CD14-positive monocyte (primary cell): ENCODE data around the gene PACSIN1. TPM values are rescaled to one million over a fixed set of nuclear protein-coding genes. Genes with fewer than 3 reads are reported as not detected.

Source experiments
- DNase-seq, 3 donors: peaks; one replicate each; pipeline ENCODE4 v3.0.0-alpha.2; 2011 to 2022
- H2AFZ ChIP-seq: 2 replicates; pipeline ENCODE4 v1.6.0; 2012; ENCODE audit warnings: mild to moderate bottlenecking, low read depth, low read length, inconsistent platforms; ENCODE audit not compliant: insufficient read depth, poor library complexity, severe bottlenecking
- H3K27ac ChIP-seq, 2 donors: 1 replicate in 1 of 2; 2 replicates in 1 of 2; pipeline ENCODE4 v1.5.1; 2012 to 2013; ENCODE audit warnings: low read length in 2 of 2, control low read depth in 1 of 2, inconsistent platforms in 1 of 2, low read depth in 1 of 2, mild to moderate bottlenecking in 1 of 2
- H3K27me3 ChIP-seq, 2 donors: one replicate each; pipeline versions ENCODE4 v1.6.0 to v1.6.1; 2011 to 2013; ENCODE audit warnings: low read length in 2 of 2; ENCODE audit not compliant: control insufficient read depth in 2 of 2, insufficient read depth in 2 of 2
- H3K36me3 ChIP-seq, 2 donors: replicated peaks in 1 of 2; 1 replicate in 1 of 2; 2 replicates in 1 of 2; pipeline versions ENCODE4 v1.5.1 to v1.6.1; 2012 to 2013; ENCODE audit warnings: low read length in 2 of 2, control low read depth in 1 of 2, inconsistent platforms in 1 of 2, mild to moderate bottlenecking in 1 of 2; ENCODE audit not compliant: insufficient read depth in 2 of 2, control insufficient read depth in 1 of 2
- H3K4me1 ChIP-seq, 2 donors: 1 replicate in 1 of 2; 2 replicates in 1 of 2; pipeline versions ENCODE4 v1.5.1 to v1.6.1; 2012 to 2013; ENCODE audit warnings: low read length in 2 of 2, control low read depth in 1 of 2, inconsistent platforms in 1 of 2, mild to moderate bottlenecking in 1 of 2, moderate library complexity in 1 of 2; ENCODE audit not compliant: insufficient read depth in 2 of 2, control insufficient read depth in 1 of 2
- H3K4me2 ChIP-seq: replicated peaks from 2 replicates; pipeline ENCODE3; 2012; ENCODE audit warnings: low read length, moderate library complexity, mild to moderate bottlenecking; ENCODE audit not compliant: poor library complexity, severe bottlenecking; ENCODE audit errors: extremely low read depth
- H3K4me3 ChIP-seq, 3 experiments: fragments of 200-600 bp in 1 of 3; sonication (generic) in 1 of 3; replicated peaks in 1 of 3; 1 replicate in 2 of 3; 2 replicates in 1 of 3; pipeline ENCODE4 v1.5.1; 2011 to 2013; ENCODE audit warnings: low read length in 3 of 3, mild to moderate bottlenecking in 3 of 3, control low read depth in 2 of 3, low read depth in 2 of 3, inconsistent platforms in 1 of 3, moderate library complexity in 1 of 3
- H3K79me2 ChIP-seq: 2 replicates; pipeline ENCODE4 v1.6.0; 2012; ENCODE audit warnings: mild to moderate bottlenecking, control low read depth, inconsistent platforms, low read length, moderate library complexity; ENCODE audit not compliant: insufficient read depth
- H3K9ac ChIP-seq: 2 replicates; pipeline ENCODE4 v1.6.0; 2017; ENCODE audit warnings: low read length, mild to moderate bottlenecking; ENCODE audit not compliant: insufficient read depth, poor library complexity, severe bottlenecking
- H3K9me3 ChIP-seq, 2 donors: replicated peaks in 1 of 2; 1 replicate in 1 of 2; 2 replicates in 1 of 2; pipeline versions ENCODE4 v1.5.1 to v1.6.1; 2012 to 2013; ENCODE audit warnings: low read length in 2 of 2, control low read depth in 1 of 2; ENCODE audit not compliant: control insufficient read depth in 1 of 2, insufficient read depth in 1 of 2
- H4K20me1 ChIP-seq: 2 replicates; pipeline ENCODE4 v1.6.0; 2012; ENCODE audit warnings: mild to moderate bottlenecking, low read length, control low read depth, moderate library complexity; ENCODE audit not compliant: insufficient read depth
- H3K27ac Mint-ChIP-seq, 7 donors: one replicate each; pipeline ENCODE4 v1.8.0; 2020; ENCODE audit warnings: mild to moderate bottlenecking in 7 of 7, mixed read lengths in 7 of 7, moderate library complexity in 6 of 7, inconsistent platforms in 2 of 7
- H3K27me3 Mint-ChIP-seq, 3 donors: one replicate each; pipeline ENCODE4 v1.8.0; 2021 to 2022; ENCODE audit warnings: low read depth in 3 of 3, mild to moderate bottlenecking in 3 of 3, mixed read lengths in 3 of 3, moderate library complexity in 3 of 3, inconsistent platforms in 1 of 3
- H3K36me3 Mint-ChIP-seq, 2 donors: one replicate each; pipeline ENCODE4 v1.8.0; 2020; ENCODE audit warnings: mixed read lengths in 2 of 2, inconsistent platforms in 1 of 2, mild to moderate bottlenecking in 1 of 2
- H3K4me1 Mint-ChIP-seq: one replicate; pipeline ENCODE4 v1.8.0; 2020; ENCODE audit warnings: mild to moderate bottlenecking, mixed read lengths
- H3K4me3 Mint-ChIP-seq, 2 donors: one replicate each; pipeline ENCODE4 v1.8.0; 2020; ENCODE audit warnings: mild to moderate bottlenecking in 2 of 2, mixed read lengths in 2 of 2, moderate library complexity in 1 of 2
- H3K9me3 Mint-ChIP-seq, 7 donors: one replicate each; pipeline ENCODE4 v1.8.0; 2020 to 2022; ENCODE audit warnings: mixed read lengths in 7 of 7, mild to moderate bottlenecking in 6 of 7, moderate library complexity in 6 of 7, inconsistent platforms in 2 of 7
- CTCF ChIP-seq: fragments of 200-600 bp; IDR thresholded peaks from one replicate; pipeline ENCODE4 v1.8.0; 2022; ENCODE audit warnings: antibody characterized with exemption, mild to moderate bottlenecking
- WGBS: methylation state at CpG from one replicate; pipeline ENCODE4 v1.1.5; 2013; ENCODE audit warnings: missing lambda C conversion rate; ENCODE audit not compliant: insufficient coverage; 5-methylcytosine and 5-hydroxymethylcytosine counted together
- intact Hi-C, 2 donors: fragments of 100-400 bp; cut with micrococcal nuclease; formaldehyde crosslinking; loops; one replicate each; pipeline versions ENCODE4 v1.15.0 to v1.15.1; 2023
- polyA plus RNA-seq, 3 donors: library from polyadenylated mRNA; depleted of rRNA in 1 of 3; unstranded in 2 of 3; stranded (reverse) in 1 of 3; fragments of 300-500 nt in 2 of 3; fragments of >200 nt in 1 of 3; fragmentation: Illumina TruSeq in 2 of 3; gene quantifications; 1 replicate in 2 of 3; 2 replicates in 1 of 3; pipeline ENCODE4 v1.2.3, GENCODE V29; 2012 to 2021

The PACSIN1 gene
- polyA plus RNA-seq, 3 donors = not detected

DNA sequence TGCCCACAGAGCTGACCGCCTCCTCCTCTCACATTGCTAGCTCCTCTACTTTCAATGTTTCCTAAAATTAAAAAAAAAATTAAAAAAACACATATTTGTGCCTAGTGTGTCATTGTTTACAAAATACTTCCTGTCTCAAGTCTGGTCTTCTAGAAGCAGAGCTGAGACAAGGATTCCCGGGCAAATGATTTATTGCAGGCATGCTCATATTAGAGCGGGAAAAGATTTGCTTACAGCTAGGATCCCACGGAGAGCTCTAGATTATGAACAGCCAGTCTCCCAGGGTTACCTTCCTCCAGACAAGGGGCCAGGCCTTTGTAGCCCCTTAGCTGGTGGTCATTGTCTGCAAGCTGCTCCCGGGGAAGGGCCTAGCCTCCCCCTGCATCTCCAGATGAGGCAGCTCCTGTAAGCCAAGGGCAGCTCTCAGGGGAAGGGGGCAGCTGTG lies 9.4 kb downstream of the PACSIN1 start:
- no peak for TF ChIP-seq CTCF
- no peaks in the 10 kb centered on the region for H3K4me1 ChIP-seq
- DNase-seq = no peak
- no peaks in the 10 kb centered on the region for H3K4me1 Mint-ChIP-seq
- no peak overlapping the region for H2AFZ ChIP-seq
- H3K4me2 ChIP-seq = no peak overlapping the region
- H3K27me3 ChIP-seq = no peaks in the 10 kb centered on the region
- no peak overlapping the region for H3K4me3 Mint-ChIP-seq
- H3K4me3 ChIP-seq = no peak overlapping the region
- H4K20me1 ChIP-seq = no peaks in the 10 kb centered on the region
- WGBS = 95% methylated on average over 4 of the region's 5 CpGs
- no peak overlapping the region for H3K27ac ChIP-seq
- intact Hi-C loops = no loop called here
- peaks cover 0 to 3% of the 10 kb centered on the region in 2 donors for H3K9me3 ChIP-seq
- H3K9ac ChIP-seq = no peak overlapping the region
- no peaks in the 10 kb centered on the region for H3K36me3 ChIP-seq
- H3K36me3 Mint-ChIP-seq = no peaks in the 10 kb centered on the region
- no peaks in the 10 kb centered on the region for H3K79me2 ChIP-seq
- no peak overlapping the region for H3K27ac Mint-ChIP-seq
- H3K27me3 Mint-ChIP-seq = peaks cover 0 to 5% (median 0%) of the 10 kb centered on the region in 3 donors
- H3K9me3 Mint-ChIP-seq = peaks cover 0 to 11% (median 5%) of the 10 kb centered on the region in 7 donors

- Mint-ChIP-seq H3K4me3 (no peak overlapping the region), H3K9me3 (peaks cover 0 to 11% (median 5%) of the 10 kb centered on the region in 7 donors), H3K27ac (no peak overlapping the region), H3K27me3 (peaks cover 0 to 5% (median 0%) of the 10 kb centered on the region in 3 donors), H3K4me1 (no peaks in the 10 kb centered on the region), H3K36me3 (no peaks in the 10 kb centered on the region)
- DNase-seq = no peak
- intact Hi-C loops = no loop called here
- no peaks in the 10 kb centered on the region for H3K79me2 ChIP-seq
- H2AFZ ChIP-seq = no peak overlapping the region
- no peak overlapping the region for H3K27ac ChIP-seq
- H3K27me3 ChIP-seq = no peaks in the 10 kb centered on the region
- no peak overlapping the region for H3K9ac ChIP-seq
- no peak overlapping the region for H3K4me3 ChIP-seq
- H3K36me3 ChIP-seq = no peaks in the 10 kb centered on the region
- 78% methylated on average over 7 of the region's 7 CpGs for WGBS
- no peak for TF ChIP-seq CTCF
- H3K4me1 ChIP-seq = no peaks in the 10 kb centered on the region
- peaks cover 0 to 3% of the 10 kb centered on the region in 2 donors for H3K9me3 ChIP-seq
- no peak overlapping the region for H3K4me2 ChIP-seq
- H4K20me1 ChIP-seq = no peaks in the 10 kb centered on the region
These were observed 10.0 kb downstream of the PACSIN1 start for GRCh38 chr6:34475767-34476328.
